Left ventricle myocardium inferior (tissue), 1 donor: ENCODE results near the gene ZSWIM5. TPM values are rescaled to one million over a fixed set of nuclear protein-coding genes. Genes with fewer than 3 reads are reported as not detected.
"Not testable (repeated sequence)": the region's sequence is repeated elsewhere in the genome, so short reads cannot be mapped to it uniquely, and the experiment has no call there.

Experiments used
- DNase-seq: peaks from one replicate; pipeline ENCODE4 v3.0.0-alpha.2; 2020
- H3K27ac ChIP-seq: fragments of 200-600 bp; replicated peaks from 2 replicates; pipeline ENCODE4 v1.8.0; 2021
- H3K27me3 ChIP-seq: fragments of 200-600 bp; 2 replicates; pipeline ENCODE4 v1.8.0; 2021; ENCODE audit warnings: low read depth
- H3K36me3 ChIP-seq: fragments of 200-600 bp; 2 replicates; pipeline ENCODE4 v1.8.0; 2021
- H3K4me1 ChIP-seq: fragments of 200-600 bp; 2 replicates; pipeline ENCODE4 v1.8.0; 2021
- H3K4me3 ChIP-seq: fragments of 200-600 bp; 2 replicates; pipeline ENCODE4 v1.8.0; 2021; ENCODE audit warnings: mild to moderate bottlenecking, moderate library complexity
- H3K9me3 ChIP-seq: fragments of 200-600 bp; replicated peaks from 2 replicates; pipeline ENCODE4 v1.8.0; 2021
- intact Hi-C: fragments of 100-400 bp; cut with micrococcal nuclease; formaldehyde crosslinking; loops from one replicate; pipeline ENCODE4 v1.11.0; 2022
- total RNA-seq: library from RNA; stranded (reverse); fragmentation: NEBNext Ultra II Directional; extraction: Animal tissue kit (Norgen Biotek cat#: 25700); gene quantifications from one replicate; pipeline ENCODE4 v1.2.1, GENCODE V29; 2021
- TF ChIP-seq, protein P1 (sequence below): fragments of 200-600 bp; IDR thresholded peaks from 2 replicates; pipeline ENCODE4 v1.8.0; 2021; ENCODE audit warnings: antibody characterized with exemption, mild to moderate bottlenecking, borderline replicate concordance
- donor health status: DM: no; HTN: yes; CAD: no; lungs with severe emphysema.

The ZSWIM5 gene
- total RNA-seq, 1 donor from 2014 or later = 0.93 TPM

DNA sequence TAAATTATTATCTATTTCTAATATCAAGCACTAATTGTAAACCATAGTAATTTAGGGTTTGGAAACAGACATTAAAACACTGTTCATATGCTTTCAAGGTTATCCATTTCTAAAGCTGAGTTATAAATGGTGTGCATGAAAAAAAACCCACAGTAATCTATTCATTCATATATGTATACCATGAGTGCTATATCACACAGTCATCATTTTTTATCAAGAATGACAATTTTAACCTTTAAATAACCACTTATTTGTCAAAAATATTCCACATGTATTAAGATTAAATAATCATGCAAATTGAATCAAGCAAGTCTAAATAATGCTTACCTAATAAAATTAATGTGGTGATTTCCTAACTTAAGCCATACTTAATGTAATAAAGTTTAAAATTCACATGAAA lies 6.0 kb downstream of the ZSWIM5 start:
- intact Hi-C loops = no loop called here
- Histone ChIP-seq H3K27me3 (no peaks in the 10 kb centered on the region), H3K9me3 (peaks cover 15% of the 10 kb centered on the region), H3K4me1 (peaks cover 11% of the 10 kb centered on the region), H3K36me3 (no peaks in the 10 kb centered on the region), H3K4me3 (no peak overlapping the region), H3K27ac (no peak overlapping the region)
- TF ChIP-seq, protein P1, sequence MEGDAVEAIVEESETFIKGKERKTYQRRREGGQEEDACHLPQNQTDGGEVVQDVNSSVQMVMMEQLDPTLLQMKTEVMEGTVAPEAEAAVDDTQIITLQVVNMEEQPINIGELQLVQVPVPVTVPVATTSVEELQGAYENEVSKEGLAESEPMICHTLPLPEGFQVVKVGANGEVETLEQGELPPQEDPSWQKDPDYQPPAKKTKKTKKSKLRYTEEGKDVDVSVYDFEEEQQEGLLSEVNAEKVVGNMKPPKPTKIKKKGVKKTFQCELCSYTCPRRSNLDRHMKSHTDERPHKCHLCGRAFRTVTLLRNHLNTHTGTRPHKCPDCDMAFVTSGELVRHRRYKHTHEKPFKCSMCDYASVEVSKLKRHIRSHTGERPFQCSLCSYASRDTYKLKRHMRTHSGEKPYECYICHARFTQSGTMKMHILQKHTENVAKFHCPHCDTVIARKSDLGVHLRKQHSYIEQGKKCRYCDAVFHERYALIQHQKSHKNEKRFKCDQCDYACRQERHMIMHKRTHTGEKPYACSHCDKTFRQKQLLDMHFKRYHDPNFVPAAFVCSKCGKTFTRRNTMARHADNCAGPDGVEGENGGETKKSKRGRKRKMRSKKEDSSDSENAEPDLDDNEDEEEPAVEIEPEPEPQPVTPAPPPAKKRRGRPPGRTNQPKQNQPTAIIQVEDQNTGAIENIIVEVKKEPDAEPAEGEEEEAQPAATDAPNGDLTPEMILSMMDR = no peak
- DNase-seq = no peak

DNA sequence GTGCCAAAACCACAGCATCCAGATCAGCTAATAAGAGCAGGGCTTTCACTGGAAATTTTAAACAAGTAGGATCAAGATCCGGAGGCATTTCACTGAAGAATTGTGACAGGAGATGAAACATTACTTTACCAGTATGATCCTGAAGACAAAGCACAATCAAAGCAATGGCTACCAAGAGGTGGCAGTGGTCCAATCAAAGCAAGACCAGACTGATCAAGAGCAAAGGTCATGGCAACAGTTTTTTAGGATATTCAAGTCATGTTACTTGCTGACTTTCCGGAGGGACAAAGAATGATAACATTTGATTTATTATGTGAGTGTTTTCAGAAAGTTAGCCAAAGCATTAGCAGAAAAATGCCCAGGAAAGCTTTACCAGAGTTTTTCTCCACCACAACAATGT lies 8.2 kb downstream of the ZSWIM5 start:
- Histone ChIP-seq H3K4me3 (no peak overlapping the region), H3K9me3 (peaks cover 15% of the 10 kb centered on the region), H3K4me1 (no peaks in the 10 kb centered on the region), H3K27ac (no peak overlapping the region), H3K27me3 (no peaks in the 10 kb centered on the region), H3K36me3 (no peaks in the 10 kb centered on the region)
- TF ChIP-seq, protein P1 = no peak
- DNase-seq = no peak
- intact Hi-C loops = no loop called here

DNA sequence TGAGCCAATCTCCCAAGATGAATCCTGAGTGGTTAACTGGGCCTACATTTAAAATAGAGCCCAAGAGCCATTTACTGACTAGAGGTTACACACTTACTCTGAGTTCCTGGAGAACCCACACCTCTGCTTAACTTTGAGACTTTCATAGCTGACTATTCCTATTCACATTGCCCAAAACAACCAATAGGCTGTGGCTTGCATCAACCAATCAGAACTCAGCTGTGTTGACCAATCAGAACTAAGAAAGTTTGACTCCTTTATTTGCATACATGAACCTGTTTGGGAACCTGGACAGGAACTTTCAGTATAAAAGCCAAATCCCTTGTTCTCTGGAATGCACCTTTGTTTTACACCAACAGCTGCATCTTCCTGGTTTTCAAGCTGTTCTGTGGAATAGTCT lies 9.5 kb downstream of the ZSWIM5 start:
- H3K4me3 ChIP-seq = no peak overlapping the region
- intact Hi-C loops = no loop called here
- TF ChIP-seq, protein P1 = no peak

DNA sequence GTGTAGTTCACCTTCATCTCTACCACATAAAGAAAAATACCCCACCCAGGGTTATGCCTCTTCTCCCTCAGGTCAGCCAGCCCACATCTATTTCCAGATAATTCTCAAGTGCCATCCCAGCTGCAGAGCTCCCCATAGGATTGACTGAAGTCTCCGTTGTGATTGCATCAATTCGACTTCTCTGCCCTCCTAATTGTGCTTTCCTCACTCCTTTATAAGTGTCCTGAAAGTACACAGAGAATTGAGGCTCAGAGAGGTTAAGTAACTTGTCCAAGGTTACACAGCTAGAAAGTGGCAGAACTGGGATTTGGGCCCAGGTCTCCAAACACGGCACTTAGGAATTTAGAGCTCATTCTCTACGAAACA lies 15.0 kb downstream of the ZSWIM5 start:
- TF ChIP-seq, protein P1 = no peak
- H3K27me3 ChIP-seq = no peaks in the 10 kb centered on the region
- H3K4me3 ChIP-seq = no peak overlapping the region
- no peak for DNase-seq
- no peaks in the 10 kb centered on the region for H3K9me3 ChIP-seq
- H3K27ac ChIP-seq = no peak overlapping the region
- peaks cover 4% of the 10 kb centered on the region for H3K4me1 ChIP-seq
- H3K36me3 ChIP-seq = no peaks in the 10 kb centered on the region
- intact Hi-C loops = no loop called here

More for the DNA sequence above, 9.5 kb downstream of the ZSWIM5 start:
- Histone ChIP-seq H3K36me3 (no peaks in the 10 kb centered on the region), H3K9me3 (peaks cover 15% of the 10 kb centered on the region), H3K4me1 (no peaks in the 10 kb centered on the region), H3K27me3 (no peaks in the 10 kb centered on the region), H3K27ac (no peak overlapping the region)
- DNase-seq = no peak

DNA sequence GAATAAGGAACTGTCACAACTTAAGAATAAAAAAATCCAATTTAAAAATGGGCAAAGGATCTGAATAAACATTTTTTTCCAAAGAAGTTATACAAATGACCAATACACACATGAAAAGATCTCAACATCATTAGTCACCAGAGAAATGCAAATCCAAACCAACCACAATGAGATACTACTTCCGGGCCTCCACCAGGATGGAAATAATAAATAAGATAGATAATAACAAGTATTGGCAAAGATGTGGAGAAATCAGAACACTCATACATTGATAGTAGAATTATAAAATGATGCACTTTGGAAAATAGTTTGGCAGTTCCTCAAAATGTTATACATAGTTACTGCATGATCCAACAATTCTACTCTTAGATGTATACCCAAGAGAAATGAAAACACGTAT lies 18.7 kb downstream of the ZSWIM5 start:
- no peaks in the 10 kb centered on the region for H3K27me3 ChIP-seq
- intact Hi-C loops = no loop called here

DNA sequence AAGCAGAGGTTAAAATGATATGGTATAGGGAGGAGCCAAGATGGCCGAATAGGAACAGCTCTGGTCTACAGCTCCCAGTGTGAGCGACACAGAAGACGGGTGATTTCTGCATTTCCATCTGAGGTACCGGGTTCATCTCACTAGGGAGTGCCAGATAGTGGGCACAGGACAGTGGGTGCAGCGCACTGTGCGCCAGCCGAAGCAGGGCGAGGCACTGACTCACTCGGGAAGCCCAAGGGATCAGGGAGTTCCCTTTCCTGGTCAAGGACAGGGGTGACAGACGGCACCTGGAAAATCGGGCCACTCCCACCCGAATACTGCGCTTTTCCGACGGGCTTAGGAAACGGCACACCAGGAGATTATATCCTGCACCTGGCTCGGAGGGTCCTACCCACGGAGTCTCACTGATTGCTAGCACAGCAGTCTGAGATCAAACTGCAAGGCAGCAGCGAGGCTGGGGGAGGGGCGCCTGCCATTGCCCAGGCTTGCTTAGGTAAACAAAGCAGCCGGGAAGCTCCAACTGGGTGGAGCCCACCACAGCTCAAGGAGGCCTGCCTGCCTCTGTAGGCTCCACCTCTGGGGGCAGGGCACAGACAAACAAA lies 26.4 kb downstream of the ZSWIM5 start:
- H3K27me3 ChIP-seq, H3K4me1 ChIP-seq, H3K4me3 ChIP-seq, DNase-seq, intact Hi-C loops, H3K27ac ChIP-seq, H3K36me3 ChIP-seq: not testable (repeated sequence)
- H3K9me3 ChIP-seq = peaks cover 13% of the 10 kb centered on the region

More for the DNA sequence above, 18.7 kb downstream of the ZSWIM5 start:
- Histone ChIP-seq H3K27ac (no peak overlapping the region), H3K36me3 (no peaks in the 10 kb centered on the region), H3K4me1 (peaks cover 4% of the 10 kb centered on the region), H3K4me3 (no peak overlapping the region), H3K9me3 (no peaks in the 10 kb centered on the region)
- no peak for DNase-seq
- TF ChIP-seq, protein P1 = no peak
